Endothelial cell of umbilical vein (primary cell): ENCODE measurements around the gene MAP3K13. TPM values are rescaled to one million over a fixed set of nuclear protein-coding genes. Genes with fewer than 3 reads are reported as not detected.

Experiments used
- BruUV-seq: library from RNA; stranded (reverse); fragments of 400-500 nt; replicated peaks from 2 replicates; lab custom pipeline; 2021; lab: Mats Ljungman, UMichigan
- CTCF ChIA-PET: fragments of 300-600, 350-600 bp; sonication (Branson Sonifier 250); formaldehyde crosslinking; loops from one replicate; lab custom pipeline; 2021; ENCODE audit warnings: antibody characterized with exemption, inconsistent platforms; lab: Charles Lee
- POLR2A ChIA-PET: fragments of 300-600, 350-600 bp; sonication (Branson Sonifier 250); formaldehyde crosslinking; loops from one replicate; lab custom pipeline; 2021; ENCODE audit warnings: antibody characterized with exemption, inconsistent platforms; lab: Charles Lee
- DNase-seq: peaks from one replicate; pipeline ENCODE4 v3.0.0-alpha.2; 2011; ENCODE audit warnings: low read depth, low spot score
- FAIRE-seq: peaks from 2 replicates; lab custom pipeline; 2011; peaks lifted over from hg19 to GRCh38; lab: Jason Lieb, UNC
- H2AFZ ChIP-seq: 2 replicates; pipeline ENCODE4 v1.6.0; 2012; ENCODE audit warnings: low read depth, low read length, control low read depth, inconsistent platforms
- H3K27ac ChIP-seq: 2 replicates; pipeline ENCODE4 v1.5.1; 2011; ENCODE audit warnings: low read depth, mild to moderate bottlenecking, control low read depth, low read length, moderate library complexity; ENCODE audit not compliant: insufficient read depth
- H3K27me3 ChIP-seq, 2 experiments: 2 replicates each; pipeline versions ENCODE4 v1.6.0 to v1.6.1; 2011; ENCODE audit warnings: low read length in 2 of 2, mixed read lengths in 1 of 2; ENCODE audit not compliant: control insufficient read depth in 2 of 2, insufficient read depth in 2 of 2
- H3K36me3 ChIP-seq, 2 experiments: 2 replicates in 1 of 2; 3 replicates in 1 of 2; pipeline ENCODE4 v1.5.1; 2011; ENCODE audit warnings: low read length in 2 of 2, mild to moderate bottlenecking in 1 of 2, moderate library complexity in 1 of 2; ENCODE audit not compliant: control insufficient read depth in 2 of 2, insufficient read depth in 2 of 2; ENCODE audit errors: extremely low read depth in 1 of 2
- H3K4me1 ChIP-seq: 3 replicates; pipeline ENCODE4 v1.5.1; 2011; ENCODE audit warnings: mild to moderate bottlenecking, low read length; ENCODE audit not compliant: control insufficient read depth, insufficient read depth; ENCODE audit errors: extremely low read depth
- H3K4me2 ChIP-seq: 2 replicates; pipeline ENCODE4 v1.6.1; 2011; ENCODE audit warnings: low read length, control low read depth, mixed read lengths; ENCODE audit not compliant: insufficient read depth
- H3K4me3 ChIP-seq, 3 experiments: fragments of 200-600 bp in 1 of 3; sonication (generic), shearing (Covaris generic) in 1 of 3; replicated peaks in 1 of 3; 2 replicates each; pipeline ENCODE4 v1.5.1; 2011 to 2016; ENCODE audit warnings: control low read depth in 3 of 3, low read length in 3 of 3, mild to moderate bottlenecking in 2 of 3, inconsistent platforms in 1 of 3, low read depth in 1 of 3, moderate library complexity in 1 of 3; ENCODE audit not compliant: insufficient read depth in 1 of 3
- H3K79me2 ChIP-seq: 2 replicates; pipeline ENCODE4 v1.6.0; 2012; ENCODE audit warnings: low read length, inconsistent platforms; ENCODE audit not compliant: control insufficient read depth, insufficient read depth
- H3K9ac ChIP-seq: replicated peaks from 2 replicates; pipeline ENCODE3; 2011; ENCODE audit warnings: low read length, control low read depth; ENCODE audit not compliant: insufficient read depth; ENCODE audit errors: extremely low read depth
- H3K9me1 ChIP-seq: replicated peaks from 3 replicates; pipeline ENCODE4 v1.6.0; 2011; ENCODE audit warnings: mild to moderate bottlenecking, low read length; ENCODE audit not compliant: control insufficient read depth, insufficient read depth; ENCODE audit errors: extremely low read depth
- H3K9me3 ChIP-seq: replicated peaks from 2 replicates; pipeline ENCODE4 v1.5.1; 2012; ENCODE audit warnings: low read length, inconsistent platforms; ENCODE audit not compliant: control insufficient read depth, insufficient read depth
- H4K20me1 ChIP-seq: replicated peaks from 2 replicates; pipeline ENCODE3; 2011; ENCODE audit warnings: mild to moderate bottlenecking, low read length; ENCODE audit not compliant: control insufficient read depth, insufficient read depth; ENCODE audit errors: extremely low read depth
- EZH2 ChIP-seq: IDR thresholded peaks from 2 replicates; pipeline ENCODE4 v1.6.1; 2012; ENCODE audit warnings: borderline replicate concordance, low read depth, mild to moderate bottlenecking, moderate library complexity, low read length, inconsistent platforms; ENCODE audit not compliant: severe bottlenecking
- FOS ChIP-seq: IDR thresholded peaks from 2 replicates; pipeline ENCODE4 v1.6.1; 2011; ENCODE audit warnings: mild to moderate bottlenecking, low read length, moderate library complexity, borderline replicate concordance; ENCODE audit not compliant: insufficient read depth
- JUN ChIP-seq: IDR thresholded peaks from 2 replicates; pipeline ENCODE4 v1.6.1; 2011; ENCODE audit warnings: borderline replicate concordance, low read depth; ENCODE audit not compliant: insufficient read length, insufficient read depth
- POLR2A ChIP-seq: IDR thresholded peaks from 2 replicates; pipeline ENCODE4 v1.6.1; 2012; ENCODE audit warnings: low read depth, mild to moderate bottlenecking, control low read depth, low read length
- POLR2AphosphoS5 ChIP-seq: IDR thresholded peaks from 2 replicates; pipeline ENCODE4 v1.6.1; 2012; ENCODE audit warnings: low read depth, mild to moderate bottlenecking, control low read depth, low read length, moderate library complexity; ENCODE audit not compliant: insufficient read depth
- dilution Hi-C: fragments of 300-500 bp; cut with MboI; formaldehyde crosslinking; loops from one replicate; pipeline ENCODE4 v1.15.0; 2019; ENCODE audit warnings: low sequenced_read_pairs; ENCODE audit not compliant: extremely low pct_ligation_motif_present
- intact Hi-C: fragments of 100-400 bp; cut with micrococcal nuclease; formaldehyde crosslinking; loops from one replicate; pipeline ENCODE4 v1.10.0; 2022
- polyA plus RNA-seq, 4 experiments: library from polyadenylated mRNA; depleted of rRNA in 3 of 4; stranded (reverse) in 3 of 4; unstranded in 1 of 4; fragments of >200 nt; gene quantifications; 2 replicates each; pipeline versions ENCODE4 v1.2.1 to v1.2.3, GENCODE V29; 2011 to 2012; ENCODE audit warnings: missing spikeins in 1 of 4
- total RNA-seq: library from RNA; stranded (reverse); gene quantifications from 2 replicates; pipeline ENCODE4 v1.2.3, GENCODE V29; 2021
- TF ChIP-seq, protein P1 (sequence below): IDR thresholded peaks from 2 replicates; pipeline ENCODE4 v1.6.1; 2011; ENCODE audit not compliant: insufficient read depth, insufficient read length
- TF ChIP-seq, protein P2 (sequence below), 2 donors: IDR thresholded peaks; 1 replicate in 1 of 2; 2 replicates in 1 of 2; pipeline ENCODE4 v1.5.1; 2011; ENCODE audit warnings: low read length in 2 of 2, mild to moderate bottlenecking in 2 of 2, moderate library complexity in 2 of 2, control low read depth in 1 of 2, inconsistent platforms in 1 of 2, low read depth in 1 of 2; ENCODE audit not compliant: insufficient read depth in 1 of 2; ENCODE audit errors: extremely low read depth in 1 of 2

The MAP3K13 gene
- total and polyA plus RNA-seq, 2 donors (not counting 3 experiments of a cell fraction or from before 2014, with no cell fraction given) = 6.2 to 15.4 TPM

DNA sequence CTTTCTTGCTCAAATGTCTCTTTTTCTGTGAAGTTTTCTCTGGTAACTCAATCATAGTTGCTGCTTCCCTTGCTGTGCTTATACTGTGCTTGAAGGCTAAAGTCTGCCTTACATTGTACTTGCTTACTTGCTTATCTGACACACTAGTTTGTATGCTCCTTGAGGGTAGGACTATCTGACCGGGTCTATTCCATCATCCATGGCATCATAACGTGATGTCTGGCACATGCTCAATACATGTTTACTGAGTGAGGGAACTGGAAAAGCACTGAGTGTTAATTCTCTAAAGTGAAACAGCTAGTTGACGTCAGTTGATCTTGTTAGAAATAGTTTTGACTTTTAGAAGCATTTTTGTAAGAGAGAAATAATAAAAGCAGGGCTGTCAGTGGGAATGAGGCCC is 42.7 kb downstream of the MAP3K13 start:
- CTCF ChIA-PET = no interaction called here
- H3K9me3 ChIP-seq = no peaks in the 10 kb centered on the region
- H3K36me3 ChIP-seq = no peaks in the 10 kb centered on the region
- dilution Hi-C loops (no loop called here), intact Hi-C loops (no loop called here)
- H2AFZ ChIP-seq = no peak overlapping the region
- DNase-seq = no peak
- H3K79me2 ChIP-seq = no peaks in the 10 kb centered on the region
- H3K4me2 ChIP-seq = no peak overlapping the region
- no peak for TF ChIP-seq FOS
- no peak for TF ChIP-seq POLR2AphosphoS5
- TF ChIP-seq EZH2 = no peak
- TF ChIP-seq, protein P1, sequence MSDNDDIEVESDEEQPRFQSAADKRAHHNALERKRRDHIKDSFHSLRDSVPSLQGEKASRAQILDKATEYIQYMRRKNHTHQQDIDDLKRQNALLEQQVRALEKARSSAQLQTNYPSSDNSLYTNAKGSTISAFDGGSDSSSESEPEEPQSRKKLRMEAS = no peak
- TF ChIP-seq POLR2A = no peak
- TF ChIP-seq, protein P2, sequence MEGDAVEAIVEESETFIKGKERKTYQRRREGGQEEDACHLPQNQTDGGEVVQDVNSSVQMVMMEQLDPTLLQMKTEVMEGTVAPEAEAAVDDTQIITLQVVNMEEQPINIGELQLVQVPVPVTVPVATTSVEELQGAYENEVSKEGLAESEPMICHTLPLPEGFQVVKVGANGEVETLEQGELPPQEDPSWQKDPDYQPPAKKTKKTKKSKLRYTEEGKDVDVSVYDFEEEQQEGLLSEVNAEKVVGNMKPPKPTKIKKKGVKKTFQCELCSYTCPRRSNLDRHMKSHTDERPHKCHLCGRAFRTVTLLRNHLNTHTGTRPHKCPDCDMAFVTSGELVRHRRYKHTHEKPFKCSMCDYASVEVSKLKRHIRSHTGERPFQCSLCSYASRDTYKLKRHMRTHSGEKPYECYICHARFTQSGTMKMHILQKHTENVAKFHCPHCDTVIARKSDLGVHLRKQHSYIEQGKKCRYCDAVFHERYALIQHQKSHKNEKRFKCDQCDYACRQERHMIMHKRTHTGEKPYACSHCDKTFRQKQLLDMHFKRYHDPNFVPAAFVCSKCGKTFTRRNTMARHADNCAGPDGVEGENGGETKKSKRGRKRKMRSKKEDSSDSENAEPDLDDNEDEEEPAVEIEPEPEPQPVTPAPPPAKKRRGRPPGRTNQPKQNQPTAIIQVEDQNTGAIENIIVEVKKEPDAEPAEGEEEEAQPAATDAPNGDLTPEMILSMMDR (IDR thresholded peaks at IDR 0.05; ENCODE audit: extremely low read depth in 1 of 2, insufficient read depth in 1 of 2, low read depth in 1 of 2, low read length in 2 of 2) = no peak
- TF ChIP-seq JUN = no peak
- no peak overlapping the region for H3K9ac ChIP-seq
- no peak overlapping the region for H3K4me3 ChIP-seq
- H4K20me1 ChIP-seq = no peaks in the 10 kb centered on the region
- no peaks in the 10 kb centered on the region for H3K27me3 ChIP-seq
- POLR2A ChIA-PET = no interaction called here
- no peak for FAIRE-seq
- H3K9me1 ChIP-seq = no peaks in the 10 kb centered on the region
- no TSS peak for BruUV-seq
- H3K27ac ChIP-seq = no peak overlapping the region
- H3K4me1 ChIP-seq = no peaks in the 10 kb centered on the region
